ENCODE data around the gene CLDN9. TPM values are rescaled to one million over a fixed set of nuclear protein-coding genes. Genes with fewer than 3 reads are reported as not detected.

CLDN9 gene
- total RNA-seq, 1 experiment from 2014 or later: not detected

- H3K27me3 ChIP-seq (replicated peaks): peaks cover 1% of the 10 kb centered on the region; the same call in 1 of the 2 replicates
- no peak for DNase-seq (ENCODE audit: low read depth in 1 of 2, low spot score in 2 of 2)
- H3K4me3 ChIP-seq: peak overlapping the region; percentile 86
- H3K36me3 ChIP-seq: peaks cover 60% of the 10 kb centered on the region
- no peaks in the 10 kb centered on the region; the same call in 1 of the 2 replicates for H3K9me3 ChIP-seq (replicated peaks)
- H3K4me1 ChIP-seq (replicated peaks): peaks cover 27% of the 10 kb centered on the region
- H3K27ac ChIP-seq: no peak overlapping the region
Measured at GRCh38 chr16:2970563-2970962, 42.2 kb upstream of the CLDN9 start.

GRCh38 chr16:2971134-2971984, 41.4 kb upstream of the CLDN9 start:
- Histone ChIP-seq H3K36me3 (peaks cover 68% of the 10 kb centered on the region), H3K27me3 (replicated peaks) (no peaks in the 10 kb centered on the region), H3K27ac (no peak overlapping the region), H3K9me3 (replicated peaks) (no peaks in the 10 kb centered on the region; the same call in 1 of the 2 replicates), H3K4me1 (replicated peaks) (peaks cover 27% of the 10 kb centered on the region), H3K4me3 (no peak overlapping the region)
- DNase-seq (ENCODE audit: low read depth in 1 of 2, low spot score in 2 of 2): no peak

- Histone ChIP-seq H3K4me3 (no peak overlapping the region), H3K27me3 (replicated peaks) (no peaks in the 10 kb centered on the region), H3K36me3 (peaks cover 77% of the 10 kb centered on the region), H3K4me1 (replicated peaks) (peaks cover 27% of the 10 kb centered on the region), H3K27ac (no peak overlapping the region), H3K9me3 (replicated peaks) (no peaks in the 10 kb centered on the region; the same call in 1 of the 2 replicates)
- DNase-seq (ENCODE audit: low read depth in 1 of 2, low spot score in 2 of 2): no peak
Measured at GRCh38 chr16:2971985-2972784, 40.5 kb upstream of the CLDN9 start.

GRCh38 chr16:2973093-2973492, 39.6 kb upstream of the CLDN9 start:
- Histone ChIP-seq H3K4me3 (no peak overlapping the region), H3K9me3 (replicated peaks) (no peaks in the 10 kb centered on the region; the same call in 1 of the 2 replicates), H3K4me1 (replicated peaks) (peaks cover 27% of the 10 kb centered on the region), H3K27me3 (replicated peaks) (no peaks in the 10 kb centered on the region), H3K36me3 (peaks cover 86% of the 10 kb centered on the region), H3K27ac (no peak overlapping the region)
- DNase-seq (ENCODE audit: low read depth in 1 of 2, low spot score in 2 of 2): no peak

GRCh38 chr16:2973605-2974318, 39.0 kb upstream of the CLDN9 start:
- Histone ChIP-seq H3K27ac (no peak overlapping the region), H3K4me1 (replicated peaks) (peaks cover 23% of the 10 kb centered on the region), H3K36me3 (peaks cover 90% of the 10 kb centered on the region), H3K27me3 (replicated peaks) (no peaks in the 10 kb centered on the region), H3K4me3 (no peak overlapping the region), H3K9me3 (replicated peaks) (no peaks in the 10 kb centered on the region; the same call in 1 of the 2 replicates)
- no peak for DNase-seq (ENCODE audit: low read depth in 1 of 2, low spot score in 2 of 2)

- Histone ChIP-seq H3K4me3 (no peak overlapping the region), H3K4me1 (replicated peaks) (peaks cover 23% of the 10 kb centered on the region), H3K9me3 (replicated peaks) (no peaks in the 10 kb centered on the region), H3K36me3 (peaks cover 92% of the 10 kb centered on the region), H3K27me3 (replicated peaks) (no peaks in the 10 kb centered on the region), H3K27ac (no peak overlapping the region)
- no peak for DNase-seq (ENCODE audit: low read depth in 1 of 2, low spot score in 2 of 2)
Measured at GRCh38 chr16:2974319-2975056, 38.2 kb upstream of the CLDN9 start.

- H3K4me3 ChIP-seq: no peak overlapping the region
Measured at GRCh38 chr16:2975161-2975795, 37.4 kb upstream of the CLDN9 start.

GRCh38 chr16:2976201-2976600, 36.5 kb upstream of the CLDN9 start:
- no peaks in the 10 kb centered on the region for H3K9me3 ChIP-seq (replicated peaks)
- no peak overlapping the region for H3K4me3 ChIP-seq
- peaks cover 84% of the 10 kb centered on the region for H3K36me3 ChIP-seq
- H3K4me1 ChIP-seq (replicated peaks): peaks cover 20% of the 10 kb centered on the region
- no peak overlapping the region for H3K27ac ChIP-seq
- no peak for DNase-seq (ENCODE audit: low read depth in 1 of 2, low spot score in 2 of 2)
- no peaks in the 10 kb centered on the region for H3K27me3 ChIP-seq (replicated peaks)

More at GRCh38 chr16:2975161-2975795, 37.4 kb upstream of the CLDN9 start:
- Histone ChIP-seq H3K27me3 (replicated peaks) (no peaks in the 10 kb centered on the region), H3K27ac (no peak overlapping the region), H3K4me1 (replicated peaks) (peaks cover 22% of the 10 kb centered on the region), H3K36me3 (peaks cover 93% of the 10 kb centered on the region), H3K9me3 (replicated peaks) (no peaks in the 10 kb centered on the region)
- DNase-seq (ENCODE audit: low read depth in 1 of 2, low spot score in 2 of 2): no peak

GRCh38 chr16:2976673-2977072, 36.0 kb upstream of the CLDN9 start:
- no peaks in the 10 kb centered on the region for H3K9me3 ChIP-seq (replicated peaks)
- H3K27me3 ChIP-seq (replicated peaks): no peaks in the 10 kb centered on the region
- no peak overlapping the region for H3K4me3 ChIP-seq
- H3K4me1 ChIP-seq (replicated peaks): peaks cover 17% of the 10 kb centered on the region
- no peak overlapping the region for H3K27ac ChIP-seq
- no peak for DNase-seq (ENCODE audit: low read depth in 1 of 2, low spot score in 2 of 2)
- peaks cover 79% of the 10 kb centered on the region for H3K36me3 ChIP-seq

- no peaks in the 10 kb centered on the region for H3K9me3 ChIP-seq (replicated peaks)
- H3K4me3 ChIP-seq: no peak overlapping the region
- H3K36me3 ChIP-seq: peaks cover 71% of the 10 kb centered on the region
- H3K4me1 ChIP-seq (replicated peaks): peaks cover 15% of the 10 kb centered on the region
- H3K27me3 ChIP-seq (replicated peaks): no peaks in the 10 kb centered on the region
- H3K27ac ChIP-seq: no peak overlapping the region
- DNase-seq (ENCODE audit: low read depth in 1 of 2, low spot score in 2 of 2): no peak
Measured at GRCh38 chr16:2977440-2977839, 35.3 kb upstream of the CLDN9 start.

- peak; percentile 25 to 62 for DNase-seq (ENCODE audit: low read depth in 1 of 2, low spot score in 2 of 2)
- no peaks in the 10 kb centered on the region; the same call in 1 of the 2 replicates for H3K27me3 ChIP-seq (replicated peaks)
- H3K4me3 ChIP-seq: peak overlapping the region; percentile 92
- H3K36me3 ChIP-seq: peaks cover 48% of the 10 kb centered on the region
- H3K9me3 ChIP-seq (replicated peaks): no peaks in the 10 kb centered on the region
- H3K4me1 ChIP-seq (replicated peaks): peaks cover 22% of the 10 kb centered on the region
- peak overlapping the region; percentile 82 for H3K27ac ChIP-seq
Measured at GRCh38 chr16:2979669-2980226, 33.0 kb upstream of the CLDN9 start.
